ENCODE data around the gene RASA3. TPM values are rescaled to one million over a fixed set of nuclear protein-coding genes. Genes with fewer than 3 reads are reported as not detected.

Gene RASA3
- total RNA-seq, 4 donors from 2014 or later = 4.4 to 15.6 (median 8.5) TPM

- TF ChIP-seq POLR2AphosphoS5 (IDR thresholded peaks at IDR 0.05) (no peak), EP300 (IDR thresholded peaks at IDR 0.05; ENCODE audit: low read depth) (no peak), POLR2A (IDR thresholded peaks at IDR 0.05) (no peak), CTCF (IDR thresholded peaks at IDR 0.05) (no peak)
- WGBS, 2 donors (ENCODE audit: low coverage in 1 of 2) = 85 to 100% methylated on average over 1 to 31 of the region's 38 CpGs
- in situ Hi-C loops (cut with MboI; ENCODE audit: low pct_ligation_motif_present in 1 of 4, low pct_unique_long_range_greater_than_20kb in 1 of 4, low sequenced_read_pairs in 3 of 4) (no loop called here), intact Hi-C loops (cut with DNase I; ENCODE audit: low total_unique reads) (no loop called here)
- peaks cover 10% of the 10 kb centered on the region for H3K27me3 ChIP-seq
- no peaks in the 10 kb centered on the region for H3K36me3 ChIP-seq
- no peaks in the 10 kb centered on the region for H3K9me3 ChIP-seq
- no peak overlapping the region for H3K27ac ChIP-seq
- peaks cover 0 to 25% (median 10%) of the 10 kb centered on the region in 4 donors for H3K4me1 ChIP-seq
- no peak for DNase-seq
- no peak overlapping the region for H3K4me3 ChIP-seq
Measured at GRCh38 chr13:113929628-113930615, 202.5 kb downstream of the RASA3 start.

GRCh38 chr13:113928685-113929627 is 203.5 kb downstream of the RASA3 start:
- peak; percentile 46 for DNase-seq
- in situ Hi-C loops (cut with MboI; ENCODE audit: low pct_ligation_motif_present in 1 of 4, low pct_unique_long_range_greater_than_20kb in 1 of 4, low sequenced_read_pairs in 3 of 4) = no loop called here
- Histone ChIP-seq H3K27me3 (peaks cover 10% of the 10 kb centered on the region), H3K36me3 (no peaks in the 10 kb centered on the region), H3K4me1 (peaks cover 0 to 25% (median 10%) of the 10 kb centered on the region in 4 donors), H3K27ac (peak overlapping the region; percentile 42 to 66 (median 48)), H3K4me3 (no peak overlapping the region), H3K9me3 (no peaks in the 10 kb centered on the region)
- WGBS, 2 donors (ENCODE audit: low coverage in 1 of 2) = 75% methylated on average over 26 of the region's 26 CpGs; no CpG with 5 or more reads in 1 of the 2 donors
- intact Hi-C loops (cut with DNase I; ENCODE audit: low total_unique reads) = no loop called here
- TF ChIP-seq POLR2A (IDR thresholded peaks at IDR 0.05) (no peak), POLR2AphosphoS5 (IDR thresholded peaks at IDR 0.05) (peak in 1 of 3 donors; percentile 30)

Other genes starting within 250 kb of the RASA3 start
- gene C13orf46, start 158.5 kb downstream of the RASA3 start, total RNA-seq = 10 to 100 TPM in 1 of 4 donors, 1 to 10 TPM in 1, under 1 TPM in 1, not detected in 1; 0.41 to 77.4 (median 1.1) TPM
- not detected for gene CFAP97D2, start 46.6 kb upstream of the RASA3 start, total RNA-seq
- 10 to 100 TPM; 34.8 to 75.4 (median 56.1) TPM for gene CDC16, start 102.3 kb upstream of the RASA3 start, total RNA-seq
- gene UPF3A, start 149.0 kb upstream of the RASA3 start, total RNA-seq = 10 to 100 TPM; 15.3 to 49.7 (median 36.4) TPM
- gene CHAMP1, start 181.9 kb upstream of the RASA3 start, total RNA-seq = 10 to 100 TPM in 3 of 4 donors, 1 to 10 TPM in 1; 3.4 to 57.2 (median 20.0) TPM

All from transverse colon (tissue), 4 donors.